Activated naive CD8-positive, alpha-beta T cell treated with anti-CD3 and anti-CD28 coated beads for 36 hours (primary cell): ENCODE measurements around the gene TECPR1. TPM values are rescaled to one million over a fixed set of nuclear protein-coding genes. Genes with fewer than 3 reads are reported as not detected.

ENCODE experiments used
- DNase-seq: peaks from one replicate; pipeline ENCODE4 v3.0.0; 2021
- H3K27ac Mint-ChIP-seq: one replicate; pipeline ENCODE4 v1.8.0; 2022; ENCODE audit warnings: mild to moderate bottlenecking, moderate library complexity, mixed read lengths
- H3K27me3 Mint-ChIP-seq: one replicate; pipeline ENCODE4 v1.8.0; 2022; ENCODE audit warnings: mild to moderate bottlenecking, mixed read lengths
- H3K36me3 Mint-ChIP-seq: one replicate; pipeline ENCODE4 v1.8.0; 2021; ENCODE audit warnings: mild to moderate bottlenecking, mixed read lengths
- H3K4me1 Mint-ChIP-seq: one replicate; pipeline ENCODE4 v1.8.0; 2021; ENCODE audit warnings: mixed read lengths
- H3K4me3 Mint-ChIP-seq: one replicate; pipeline ENCODE4 v1.8.0; 2022; ENCODE audit warnings: mild to moderate bottlenecking, moderate library complexity, mixed read lengths
- H3K9me3 Mint-ChIP-seq: one replicate; pipeline ENCODE4 v1.8.0; 2022; ENCODE audit warnings: mixed read lengths
- total RNA-seq, 2 experiments: library from RNA; stranded (reverse); gene quantifications; one replicate each; pipeline ENCODE4 v1.2.3, GENCODE V29; 2021

TECPR1 gene
- total RNA-seq, 2 experiments from 2014 or later = 18.3 to 25.6 TPM

DNA sequence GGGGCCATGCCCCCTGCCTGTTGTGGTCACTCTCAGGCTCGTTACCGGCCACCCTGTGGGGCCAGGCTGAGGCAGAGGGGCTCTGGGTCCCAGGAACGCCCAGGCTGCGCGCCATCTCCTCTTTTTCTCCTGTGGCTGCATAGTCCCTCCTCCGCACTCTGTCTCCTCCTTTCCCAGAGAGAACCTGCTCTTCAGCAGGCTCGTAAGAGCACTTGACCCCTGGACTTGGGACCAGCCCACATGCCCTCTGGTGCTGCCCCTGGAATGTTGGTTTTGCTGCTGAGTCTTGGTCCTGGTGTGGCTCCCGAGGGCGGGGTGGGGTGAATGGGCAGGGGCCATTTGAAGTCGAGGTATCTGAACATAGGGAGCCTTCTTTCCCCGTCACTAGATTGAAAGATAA is 47.4 kb downstream of the TECPR1 start:
- DNase-seq = no peak
- H3K4me1 Mint-ChIP-seq = peaks cover 50% of the 10 kb centered on the region
- no peaks in the 10 kb centered on the region for H3K9me3 Mint-ChIP-seq
- no peak overlapping the region for H3K27ac Mint-ChIP-seq
- no peaks in the 10 kb centered on the region for H3K27me3 Mint-ChIP-seq
- H3K36me3 Mint-ChIP-seq = peaks cover 20% of the 10 kb centered on the region
- no peak overlapping the region for H3K4me3 Mint-ChIP-seq

DNA sequence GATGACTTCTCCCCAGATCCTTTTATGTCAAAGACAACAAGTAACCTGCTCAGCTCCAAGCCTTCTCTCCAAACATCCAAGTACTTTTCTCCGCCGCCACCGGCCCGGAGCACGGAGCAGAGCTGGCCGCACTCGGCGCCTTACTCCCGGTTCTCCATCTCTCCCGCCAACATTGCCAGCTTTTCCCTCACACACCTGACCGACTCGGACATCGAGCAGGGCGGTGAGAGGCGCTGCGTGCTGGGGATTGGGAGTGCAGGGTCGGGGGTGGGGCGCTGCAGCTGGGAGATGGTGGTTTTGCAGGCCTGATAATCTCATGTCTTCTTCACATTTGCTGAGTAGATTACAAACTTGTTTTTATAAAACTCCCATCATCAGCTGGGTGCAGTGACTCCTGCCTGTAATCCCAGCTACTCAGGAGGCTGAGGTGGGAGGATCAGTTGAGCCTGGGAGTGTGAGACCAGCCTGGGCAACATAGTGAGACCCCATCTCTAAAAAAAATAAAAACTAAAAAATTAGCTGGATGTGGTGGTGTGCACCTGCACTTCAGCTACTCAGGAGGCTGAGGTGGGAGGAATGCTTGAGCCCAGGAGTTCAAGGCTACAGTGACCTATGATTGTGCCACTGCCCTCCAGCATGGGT is 47.9 kb downstream of the TECPR1 start:
- no peak for DNase-seq
- peaks cover 24% of the 10 kb centered on the region for H3K36me3 Mint-ChIP-seq
- no peaks in the 10 kb centered on the region for H3K27me3 Mint-ChIP-seq
- peaks cover 54% of the 10 kb centered on the region for H3K4me1 Mint-ChIP-seq
- H3K27ac Mint-ChIP-seq = peak overlapping the region; percentile 98
- H3K9me3 Mint-ChIP-seq = peaks cover 3% of the 10 kb centered on the region
- peak overlapping the region; percentile 78 for H3K4me3 Mint-ChIP-seq

DNA sequence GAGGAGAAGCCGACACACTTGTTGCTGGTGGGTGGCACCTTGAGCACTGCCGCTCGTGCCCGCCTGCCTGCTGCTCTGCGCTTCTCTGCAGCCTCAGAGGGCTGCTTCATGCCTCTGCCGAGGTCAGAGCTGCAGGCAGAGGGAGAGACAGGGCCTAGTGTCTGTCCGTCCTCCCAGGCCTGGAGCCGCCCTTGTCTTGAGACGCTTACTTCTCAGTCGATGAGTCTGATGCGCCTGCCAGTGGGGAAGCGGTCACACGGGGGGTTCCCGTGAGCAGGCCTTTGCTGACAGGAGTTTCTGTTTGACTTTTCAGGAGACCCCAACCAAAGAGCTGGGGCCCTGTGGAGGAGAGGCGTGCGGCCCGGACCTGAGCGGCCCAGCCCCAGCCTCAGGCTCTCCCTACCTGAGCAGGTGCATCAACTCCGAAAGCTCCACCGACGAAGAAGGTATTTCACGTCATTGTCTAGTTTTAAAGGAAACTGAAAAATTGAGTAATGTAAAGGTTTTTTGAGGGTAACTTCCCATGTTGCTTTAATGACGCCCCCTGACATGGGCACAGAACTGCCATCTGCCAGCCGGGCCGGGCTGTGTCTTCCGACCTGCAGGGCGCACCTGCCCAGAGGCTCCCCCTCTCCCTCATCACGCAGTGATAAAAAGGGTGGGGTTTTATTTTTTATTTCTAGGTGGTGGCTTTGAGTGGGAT is 48.6 kb downstream of the TECPR1 start:
- peak overlapping the region; percentile 78 for H3K4me3 Mint-ChIP-seq

DNA sequence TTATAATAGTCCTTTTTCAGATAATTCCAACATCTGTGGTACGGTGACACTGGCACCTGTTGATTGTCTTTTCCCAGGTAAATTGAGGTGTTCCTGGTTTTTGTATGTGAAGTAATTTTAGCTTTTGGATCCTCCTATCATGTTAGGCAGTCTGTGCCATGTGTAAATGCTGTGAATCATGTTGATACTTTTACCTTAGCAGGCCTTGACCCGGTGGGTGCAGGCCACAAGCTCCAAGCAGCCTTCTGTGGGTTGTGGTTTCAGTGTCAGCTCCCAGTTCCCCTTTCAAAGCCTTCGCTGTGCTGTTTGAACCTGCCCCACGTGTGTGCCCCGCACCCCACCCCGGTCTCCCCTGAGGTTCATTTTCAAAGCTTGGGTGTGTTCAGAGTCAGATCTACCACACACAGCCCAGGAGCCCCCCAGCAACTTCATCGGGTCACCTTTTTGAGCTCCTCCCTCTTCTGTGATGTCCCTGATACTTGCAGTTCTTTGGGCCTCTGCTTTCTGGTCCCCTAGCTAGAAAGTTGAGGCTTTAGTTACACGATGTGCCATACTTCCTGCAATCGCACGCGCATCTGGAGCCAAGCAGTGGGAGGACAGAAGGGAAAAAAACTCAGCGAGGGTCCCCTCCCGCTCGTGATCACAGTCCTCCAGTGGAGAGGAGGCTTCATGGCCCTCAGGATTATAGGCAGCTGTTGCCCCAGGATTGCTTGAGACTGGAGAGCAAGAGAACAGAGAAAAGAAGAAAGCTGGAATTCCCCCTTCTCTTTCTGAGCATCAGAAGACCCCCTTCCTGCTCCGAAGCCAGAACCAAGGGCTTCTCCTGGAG is 49.5 kb downstream of the TECPR1 start:
- peak; percentile 86 for DNase-seq
- Mint-ChIP-seq H3K9me3 (peaks cover 6% of the 10 kb centered on the region), H3K36me3 (peaks cover 32% of the 10 kb centered on the region), H3K27me3 (no peaks in the 10 kb centered on the region), H3K4me1 (peaks cover 56% of the 10 kb centered on the region), H3K4me3 (peak overlapping the region; percentile 78), H3K27ac (peak overlapping the region; percentile 98)

More for the DNA sequence above, 48.6 kb downstream of the TECPR1 start:
- H3K27me3 Mint-ChIP-seq = no peaks in the 10 kb centered on the region
- peak overlapping the region; percentile 98 for H3K27ac Mint-ChIP-seq
- DNase-seq = peak; percentile 51
- H3K4me1 Mint-ChIP-seq = peaks cover 56% of the 10 kb centered on the region
- peaks cover 6% of the 10 kb centered on the region for H3K9me3 Mint-ChIP-seq
- peaks cover 27% of the 10 kb centered on the region for H3K36me3 Mint-ChIP-seq

DNA sequence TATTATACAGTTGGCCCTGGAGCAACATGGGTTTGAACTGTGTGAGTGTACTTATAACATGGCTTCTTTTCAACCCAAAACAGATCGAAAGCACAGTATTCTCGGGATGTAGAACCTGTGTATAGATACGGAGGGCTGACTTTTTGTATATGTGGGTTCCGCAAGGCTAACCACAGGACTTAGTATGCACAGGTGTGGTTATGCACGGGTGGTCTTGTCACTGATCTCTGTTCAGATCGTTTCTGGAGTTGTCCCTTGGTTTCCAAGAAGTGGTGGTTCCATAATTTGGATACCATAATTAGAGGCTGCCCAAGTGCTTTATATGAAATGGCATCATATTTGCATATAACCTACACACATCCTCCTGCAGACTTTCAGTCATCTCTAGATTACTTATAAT is 51.7 kb downstream of the TECPR1 start:
- peak; percentile 49 for DNase-seq
- Mint-ChIP-seq H3K4me1 (peaks cover 54% of the 10 kb centered on the region), H3K27me3 (no peaks in the 10 kb centered on the region), H3K27ac (peak overlapping the region; percentile 5), H3K9me3 (peaks cover 6% of the 10 kb centered on the region), H3K4me3 (peak overlapping the region; percentile 0), H3K36me3 (peaks cover 29% of the 10 kb centered on the region)

DNA sequence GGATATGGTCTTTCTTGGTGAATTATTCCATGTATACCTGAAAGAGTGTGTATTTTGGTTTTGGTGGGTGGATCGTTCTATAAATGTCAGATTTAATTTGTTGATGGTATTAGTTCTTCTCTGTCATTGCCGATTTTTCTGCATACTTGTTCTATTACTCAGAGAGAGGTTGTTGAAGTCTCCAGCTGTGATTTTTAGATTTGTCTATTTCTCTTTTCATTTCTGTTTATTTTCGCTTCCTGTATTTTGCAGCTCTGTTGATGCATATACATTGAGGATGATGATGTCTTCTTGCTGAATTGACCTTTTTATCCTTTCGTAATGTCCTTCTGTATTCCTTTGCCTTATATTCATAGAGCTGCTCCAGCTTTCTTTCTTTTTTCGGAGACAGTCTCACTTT is 52.9 kb downstream of the TECPR1 start:
- Mint-ChIP-seq H3K4me3 (no peak overlapping the region), H3K27ac (no peak overlapping the region), H3K27me3 (no peaks in the 10 kb centered on the region), H3K36me3 (peaks cover 23% of the 10 kb centered on the region), H3K9me3 (peaks cover 6% of the 10 kb centered on the region), H3K4me1 (peaks cover 48% of the 10 kb centered on the region)
- DNase-seq = no peak

DNA sequence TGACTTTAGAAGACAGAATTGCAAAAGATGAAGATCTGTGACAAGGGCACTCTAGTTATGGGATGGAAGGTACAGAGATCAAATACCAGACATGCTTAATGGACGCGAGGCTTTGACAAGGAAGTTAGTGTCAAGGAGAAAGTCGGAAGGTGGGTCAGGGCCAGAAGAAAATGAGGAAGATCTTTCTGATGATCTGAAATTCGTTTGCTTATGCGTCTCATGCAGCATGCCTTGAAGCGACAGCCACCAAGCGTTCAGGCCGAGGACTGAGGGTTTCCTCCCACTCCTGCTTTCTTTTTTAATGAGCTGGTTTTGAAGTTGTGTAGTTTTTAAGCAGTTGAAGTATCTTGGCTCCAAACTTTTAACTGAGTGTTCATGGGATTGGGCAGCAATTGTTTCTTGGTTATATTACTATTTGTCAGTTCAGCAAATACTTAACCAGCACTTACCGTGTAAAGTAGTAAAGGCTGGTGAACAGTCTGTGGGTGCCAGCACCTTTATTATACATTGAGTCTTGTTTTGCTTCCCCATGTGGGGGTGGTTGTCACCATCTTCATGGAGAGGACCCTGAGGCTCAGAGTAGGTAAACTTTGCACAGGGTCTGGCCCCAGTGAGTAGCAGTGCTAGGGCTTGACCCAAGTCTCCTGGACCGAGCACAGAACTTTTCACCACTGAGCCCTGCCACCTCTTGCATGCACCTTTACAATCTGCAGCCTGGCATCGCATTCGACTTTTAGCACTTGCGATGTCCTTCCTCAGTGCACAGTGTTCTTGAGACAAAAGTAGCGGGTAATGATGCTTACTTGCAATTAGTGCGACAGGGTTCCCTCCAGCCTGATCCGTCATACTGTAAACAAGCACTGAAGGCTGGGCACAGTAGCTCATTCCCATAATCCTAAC is 55.1 kb downstream of the TECPR1 start:
- H3K4me1 Mint-ChIP-seq = peaks cover 26% of the 10 kb centered on the region
- H3K4me3 Mint-ChIP-seq = no peak overlapping the region
- H3K9me3 Mint-ChIP-seq = peaks cover 6% of the 10 kb centered on the region
- no peak for DNase-seq
- H3K27me3 Mint-ChIP-seq = no peaks in the 10 kb centered on the region
- peaks cover 20% of the 10 kb centered on the region for H3K36me3 Mint-ChIP-seq
- no peak overlapping the region for H3K27ac Mint-ChIP-seq

DNA sequence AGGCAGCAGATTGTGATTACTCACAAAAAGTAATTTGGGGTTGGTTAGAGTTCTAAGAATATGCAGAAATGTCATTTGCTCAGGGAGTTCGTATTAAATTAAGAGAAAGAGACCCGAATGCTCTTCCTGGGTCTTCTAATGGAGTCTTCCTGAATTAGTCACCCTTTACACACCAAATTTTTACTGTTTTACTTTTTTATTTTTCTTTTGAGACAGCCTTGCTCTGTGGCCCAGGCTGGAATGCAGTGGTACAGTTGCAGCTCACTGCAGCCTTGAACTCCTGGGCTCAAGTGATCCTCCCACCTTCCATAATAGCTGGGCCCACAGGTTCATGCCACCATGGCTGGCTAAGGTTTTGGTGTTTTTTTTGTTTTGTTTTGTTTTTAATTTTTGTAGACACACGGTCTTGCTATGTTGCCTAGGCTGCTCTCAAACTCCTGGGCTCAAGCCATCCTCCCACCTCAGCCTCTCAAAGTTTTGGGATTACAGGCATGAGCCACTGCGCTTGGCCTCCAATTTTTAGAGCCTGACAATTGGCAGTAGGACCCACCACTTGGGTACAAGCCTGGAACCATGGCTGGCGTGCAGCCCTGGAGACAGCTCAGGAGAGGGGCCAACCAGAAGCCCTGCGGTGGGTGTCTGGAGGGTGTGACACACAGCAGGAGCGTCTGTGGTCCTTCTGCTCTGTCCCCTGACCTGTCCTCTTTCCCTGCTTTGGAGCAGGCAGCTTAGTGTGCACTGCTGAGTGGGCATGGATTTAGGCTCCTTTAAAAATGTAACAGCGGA is 57.2 kb downstream of the TECPR1 start:
- Mint-ChIP-seq H3K27me3 (no peaks in the 10 kb centered on the region), H3K4me1 (peaks cover 8% of the 10 kb centered on the region), H3K4me3 (no peak overlapping the region), H3K36me3 (peaks cover 22% of the 10 kb centered on the region), H3K9me3 (peaks cover 6% of the 10 kb centered on the region), H3K27ac (no peak overlapping the region)
- DNase-seq = no peak

DNA sequence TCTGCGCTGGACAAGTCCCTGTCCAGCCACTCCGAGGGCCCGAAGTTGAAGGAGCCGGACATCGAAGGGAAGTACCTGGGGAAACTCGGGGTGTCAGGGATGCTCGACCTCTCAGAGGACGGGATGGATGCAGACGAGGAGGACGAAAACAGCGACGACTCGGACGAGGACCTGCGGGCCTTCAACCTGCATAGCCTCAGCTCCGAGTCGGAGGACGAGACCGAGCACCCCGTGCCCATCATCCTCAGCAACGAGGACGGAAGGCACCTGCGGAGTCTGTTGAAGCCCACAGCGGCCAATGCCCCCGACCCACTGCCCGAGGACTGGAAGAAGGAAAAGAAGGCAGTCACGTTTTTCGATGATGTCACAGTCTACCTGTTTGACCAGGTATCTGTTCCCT is 57.8 kb downstream of the TECPR1 start:
- Mint-ChIP-seq H3K4me1 (peaks cover 6% of the 10 kb centered on the region), H3K27ac (no peak overlapping the region), H3K36me3 (peaks cover 23% of the 10 kb centered on the region), H3K9me3 (peaks cover 3% of the 10 kb centered on the region), H3K4me3 (no peak overlapping the region), H3K27me3 (no peaks in the 10 kb centered on the region)
- no peak for DNase-seq

DNA sequence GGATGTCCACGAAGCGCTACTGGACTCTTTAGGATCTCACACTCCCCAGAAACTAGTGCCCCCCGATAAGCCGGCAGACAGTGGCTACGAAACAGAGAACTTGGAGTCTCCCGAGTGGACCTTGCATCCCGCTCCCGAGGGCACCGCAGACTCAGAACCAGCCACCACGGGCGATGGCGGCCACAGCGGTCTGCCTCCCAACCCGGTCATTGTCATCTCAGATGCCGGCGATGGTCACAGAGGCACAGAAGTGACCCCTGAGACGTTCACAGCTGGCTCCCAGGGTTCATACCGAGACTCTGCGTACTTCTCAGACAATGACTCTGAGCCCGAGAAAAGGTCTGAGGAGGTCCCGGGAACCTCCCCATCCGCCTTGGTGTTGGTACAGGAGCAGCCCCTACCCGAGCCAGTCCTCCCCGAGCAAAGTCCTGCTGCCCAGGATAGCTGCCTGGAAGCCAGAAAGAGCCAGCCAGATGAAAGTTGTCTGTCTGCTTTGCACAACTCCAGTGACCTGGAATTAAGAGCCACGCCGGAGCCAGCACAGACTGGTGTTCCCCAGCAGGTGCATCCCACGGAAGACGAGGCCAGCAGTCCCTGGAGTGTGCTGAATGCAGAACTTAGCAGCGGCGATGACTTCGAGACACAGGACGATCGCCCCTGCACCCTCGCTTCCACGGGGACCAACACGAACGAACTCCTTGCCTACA is 58.4 kb downstream of the TECPR1 start:
- H3K4me1 Mint-ChIP-seq = peaks cover 3% of the 10 kb centered on the region
- DNase-seq = no peak
- H3K36me3 Mint-ChIP-seq = peaks cover 26% of the 10 kb centered on the region
- H3K27me3 Mint-ChIP-seq = no peaks in the 10 kb centered on the region
- peaks cover 2% of the 10 kb centered on the region for H3K9me3 Mint-ChIP-seq
- H3K4me3 Mint-ChIP-seq = no peak overlapping the region
- H3K27ac Mint-ChIP-seq = no peak overlapping the region

DNA sequence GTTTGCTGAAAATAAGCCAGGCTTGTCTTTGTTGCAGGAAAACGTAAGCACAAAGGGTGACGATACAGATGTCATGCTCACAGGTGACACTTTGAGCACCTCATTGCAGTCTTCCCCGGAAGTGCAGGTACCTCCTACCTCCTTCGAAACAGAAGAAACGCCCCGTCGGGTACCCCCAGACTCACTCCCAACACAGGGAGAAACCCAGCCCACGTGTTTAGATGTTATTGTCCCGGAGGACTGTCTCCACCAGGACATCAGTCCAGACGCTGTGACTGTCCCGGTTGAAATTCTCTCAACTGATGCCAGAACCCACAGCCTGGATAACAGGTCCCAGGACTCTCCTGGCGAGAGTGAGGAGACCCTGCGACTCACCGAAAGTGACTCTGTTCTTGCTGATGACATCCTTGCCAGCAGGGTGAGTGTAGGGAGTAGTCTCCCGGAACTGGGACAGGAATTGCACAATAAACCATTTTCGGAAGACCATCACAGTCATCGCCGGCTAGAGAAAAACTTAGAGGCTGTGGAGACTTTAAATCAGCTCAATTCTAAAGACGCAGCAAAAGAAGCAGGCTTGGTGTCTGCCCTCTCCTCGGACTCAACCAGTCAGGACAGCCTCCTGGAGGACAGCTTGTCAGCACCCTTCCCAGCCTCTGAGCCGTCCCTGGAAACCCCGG is 59.1 kb downstream of the TECPR1 start:
- Mint-ChIP-seq H3K27ac (no peak overlapping the region), H3K9me3 (peaks cover 2% of the 10 kb centered on the region), H3K27me3 (no peaks in the 10 kb centered on the region), H3K4me1 (peaks cover 3% of the 10 kb centered on the region), H3K4me3 (no peak overlapping the region), H3K36me3 (peaks cover 27% of the 10 kb centered on the region)
- no peak for DNase-seq

DNA sequence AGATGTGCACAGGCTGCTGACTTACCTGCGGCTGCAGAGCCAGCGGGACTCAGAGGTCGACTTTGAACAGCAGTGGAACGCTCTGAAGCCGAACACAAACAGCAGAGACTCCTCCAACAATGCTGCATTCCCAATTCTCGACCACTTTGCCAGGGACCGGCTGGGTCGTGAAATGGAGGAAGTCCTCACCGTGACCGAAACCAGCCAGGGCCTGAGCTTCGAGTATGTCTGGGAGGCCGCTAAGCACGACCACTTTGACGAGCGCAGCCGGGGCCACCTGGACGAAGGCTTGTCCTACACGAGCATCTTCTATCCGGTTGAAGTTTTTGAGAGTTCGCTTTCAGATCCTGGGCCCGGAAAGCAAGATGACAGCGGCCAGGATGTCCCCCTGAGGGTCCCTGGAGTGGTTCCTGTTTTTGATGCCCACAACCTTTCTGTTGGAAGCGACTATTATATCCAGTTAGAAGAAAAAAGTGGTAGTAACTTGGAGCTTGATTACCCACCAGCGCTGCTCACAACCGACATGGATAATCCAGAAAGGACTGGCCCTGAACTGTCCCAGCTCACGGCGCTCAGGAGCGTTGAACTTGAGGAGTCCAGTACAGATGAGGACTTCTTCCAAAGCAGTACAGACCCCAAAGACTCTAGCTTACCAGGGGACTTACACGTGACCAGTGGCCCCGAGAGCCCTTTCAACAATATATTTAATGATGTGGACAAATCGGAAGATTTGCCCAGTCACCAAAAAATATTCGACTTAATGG is 60.2 kb downstream of the TECPR1 start:
- peaks cover 2% of the 10 kb centered on the region for H3K9me3 Mint-ChIP-seq
- no peaks in the 10 kb centered on the region for H3K27me3 Mint-ChIP-seq
- no peak overlapping the region for H3K4me3 Mint-ChIP-seq
- H3K27ac Mint-ChIP-seq = no peak overlapping the region
- H3K36me3 Mint-ChIP-seq = peaks cover 25% of the 10 kb centered on the region
- no peak for DNase-seq
- peaks cover 5% of the 10 kb centered on the region for H3K4me1 Mint-ChIP-seq
